K562 (cell line): ENCODE measurements around the gene ZNF709. TPM values are rescaled to one million over a fixed set of nuclear protein-coding genes. Genes with fewer than 3 reads are reported as not detected.
A peak's percentile ranks its signal among the peaks of the same experiment; 100 is the strongest.

Experiments
- ARID4B ChIP-seq: sonication (generic); formaldehyde crosslinking; IDR thresholded peaks from 2 replicates; pipeline ENCODE4 v1.8.0; 2022; ENCODE audit warnings: mild to moderate bottlenecking, missing genetic modification reagents
- CTBP1 ChIP-seq: fragments of 450-650 bp; IDR thresholded peaks from 2 replicates; pipeline ENCODE4 v1.6.1; 2016; ENCODE audit warnings: borderline replicate concordance
- E2F1 ChIP-seq: sonication (generic); formaldehyde crosslinking; IDR thresholded peaks from 2 replicates; pipeline ENCODE4 v1.8.1; 2023; ENCODE audit warnings: mild to moderate bottlenecking, missing genetic modification reagents, moderate library complexity
- E2F5 ChIP-seq: sonication (generic); formaldehyde crosslinking; IDR thresholded peaks from 2 replicates; pipeline ENCODE4 v1.8.0; 2022; ENCODE audit warnings: mild to moderate bottlenecking, missing genetic modification reagents
- ELK3 ChIP-seq: fragments of 450-650 bp; formaldehyde crosslinking; IDR thresholded peaks from 2 replicates; pipeline ENCODE4 v1.4.0; 2020; ENCODE audit warnings: mild to moderate bottlenecking
- MAFF ChIP-seq: IDR thresholded peaks from 2 replicates; pipeline ENCODE4 v1.6.1; 2012; ENCODE audit warnings: low read length, improper control_type of control experiment
- MECOM ChIP-seq: fragments of 250-450 bp; sonication (Bioruptor Pico); IDR thresholded peaks from 2 replicates; pipeline ENCODE4 v1.8.0; 2022; ENCODE audit warnings: inconsistent platforms
- MNT ChIP-seq, 2 experiments: fragments of 450-650 bp; conservative IDR thresholded peaks; 2 replicates each; pipeline ENCODE4 v1.6.1; 2017; ENCODE audit warnings: mild to moderate bottlenecking in 2 of 2, moderate library complexity in 2 of 2
- NCOR1 ChIP-seq: fragments of 450-650 bp; IDR thresholded peaks from 2 replicates; pipeline ENCODE4 v1.6.1; 2016; ENCODE audit warnings: mild to moderate bottlenecking, moderate library complexity
- OTX1 ChIP-seq: fragments of 450-650 bp; formaldehyde crosslinking; IDR thresholded peaks from 2 replicates; pipeline ENCODE4 v1.4.0; 2022; ENCODE audit warnings: mild to moderate bottlenecking
- SRF ChIP-seq, 2 experiments: fragments of 250-450, 450-650 bp in 1 of 2; sonication (Bioruptor Pico) in 1 of 2; sonication (generic) in 1 of 2; formaldehyde crosslinking; IDR thresholded peaks; 2 replicates each; pipeline versions ENCODE4 v1.5.0 to v1.5.1; 2020 to 2022; ENCODE audit warnings: mild to moderate bottlenecking in 1 of 2, missing genetic modification reagents in 1 of 2
- TSC22D4 ChIP-seq: fragments of 450-650 bp; IDR thresholded peaks from 2 replicates; pipeline ENCODE4 v1.6.1; 2016; ENCODE audit warnings: missing genetic modification characterization, missing biosample characterization, control low read depth
- ZBTB17 ChIP-seq: fragments of 450-650 bp; formaldehyde crosslinking; IDR thresholded peaks from 2 replicates; pipeline ENCODE4 v1.4.0; 2020; ENCODE audit warnings: mild to moderate bottlenecking
- ZNF134 ChIP-seq: fragments of 250-450 bp; sonication (Bioruptor Pico); conservative IDR thresholded peaks from 2 replicates; pipeline ENCODE4 v1.4.0; 2020
- ZNF143 ChIP-seq: sonication (generic); formaldehyde crosslinking; IDR thresholded peaks from 2 replicates; pipeline ENCODE4 v1.9.0; 2022; ENCODE audit warnings: mild to moderate bottlenecking, missing genetic modification reagents
- ZNF277 ChIP-seq: fragments of 250-450 bp; sonication (Bioruptor Pico); IDR thresholded peaks from 2 replicates; pipeline ENCODE4 v1.8.0; 2022; ENCODE audit warnings: inconsistent platforms, mild to moderate bottlenecking, moderate library complexity, borderline replicate concordance
- ZNF583 ChIP-seq: fragments of 250-450 bp; sonication (Bioruptor Pico); IDR thresholded peaks from 2 replicates; pipeline ENCODE4 v1.4.0; 2020
- polyA plus RNA-seq, 8 experiments: library from polyadenylated mRNA; depleted of rRNA in 4 of 8; stranded (reverse) in 5 of 8; unstranded in 3 of 8; fragments of >200 nt; fragmentation: Nextera tagmentation in 2 of 8; fragmentation: Illumina TruSeq in 1 of 8; extraction: Ambion mirVana in 2 of 8; extraction: Trizol in 1 of 8; gene quantifications; 2 replicates each; pipeline versions ENCODE4 v1.2.1 to v1.2.3, GENCODE V29; 2011 to 2014; ENCODE audit warnings: inconsistent platforms in 1 of 8, missing spikeins in 1 of 8
- total RNA-seq, 7 experiments: library from RNA; depleted of rRNA in 6 of 7; stranded (reverse); fragments of >200 nt in 6 of 7; fragmentation: Illumina TruSeq in 2 of 7; extraction: Trizol in 2 of 7; gene quantifications; 2 replicates each; pipeline versions ENCODE4 v1.2.1 to v1.2.3, GENCODE V29; 2011 to 2021; ENCODE audit warnings: low replicate concordance in 1 of 7

The ZNF709 gene
- total and polyA plus RNA-seq, 9 of the 15 experiments (the other 6 are each of a cell fraction or from before 2014, with no cell fraction given), result 0.07 to 0.69 (median 0.18) TPM

GRCh38 chr19:12440541-12441316, 43.9 kb downstream of the ZNF709 start, which contains the start of gene ZNF443 (continued):
- TF ChIP-seq CTBP1 (no peak; the same call in 1 of the 2 replicates), OTX1 (CRISPR knock-in tag) (no peak), ARID4B (CRISPR knock-in tag) (0 out of 2 replicates have a peak, but pooled peaks have one; percentile 47), ZBTB17 (CRISPR knock-in tag) (no peak), ELK3 (CRISPR knock-in tag) (no peak), E2F5 (no peak), ZNF277 (CRISPR knock-in tag) (no peak), SRF (CRISPR knock-in tag; IDR thresholded peaks at IDR 0.05) (no peak; a peak in 1 of 4 replicates), E2F1 (CRISPR knock-in tag) (no peak), MAFF (no peak), MNT (conservative IDR thresholded peaks at IDR 0.05) (peak in 1 of 2 experiments; percentile 65; a peak in 3 of 4 replicates), ZNF143 (CRISPR knock-in tag) (no peak), ZNF583 (CRISPR knock-in tag) (no peak), NCOR1 (no peak), MECOM (CRISPR knock-in tag) (no peak), TSC22D4 (no peak), ZNF134 (CRISPR knock-in tag) (no peak)
